ENCODE data around the gene EIF2B2. TPM values are rescaled to one million over a fixed set of nuclear protein-coding genes. Genes with fewer than 3 reads are reported as not detected.

EIF2B2 gene
- polyA plus RNA-seq, 1 of the 3 experiments (the other 2 are of a cell fraction), result 125 TPM

DNA sequence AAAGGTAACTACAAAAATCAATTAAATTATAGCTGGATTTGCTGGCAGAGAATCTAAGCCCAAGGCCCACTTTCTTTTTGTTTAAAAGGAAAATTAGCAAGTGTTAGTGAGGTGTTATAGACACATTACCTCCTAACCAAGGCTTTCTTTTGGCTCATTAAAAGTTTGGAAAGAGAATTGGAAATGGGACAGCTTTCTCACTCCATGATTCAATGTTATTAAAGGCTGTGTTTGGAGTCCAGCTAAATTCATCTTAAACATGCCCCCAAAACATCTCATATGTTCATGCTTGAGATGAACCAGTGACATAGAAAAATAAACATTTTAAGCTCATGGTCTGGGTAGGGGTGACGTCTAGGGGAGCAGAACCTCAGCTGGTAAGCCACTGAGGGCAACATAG is 33.9 kb upstream of the EIF2B2 start:
- Histone ChIP-seq H4K20me1 (ENCODE audit: insufficient read depth) (no peaks in the 10 kb centered on the region), H3K79me2 (ENCODE audit: insufficient read depth) (no peaks in the 10 kb centered on the region), H3K9me3 (no peaks in the 10 kb centered on the region), H3K36me3 (replicated peaks in 1 of 2; ENCODE audit: control insufficient read depth in 1 of 2, insufficient read depth in 2 of 2, low read length in 1 of 2) (no peaks in the 10 kb centered on the region), H3K27me3 (ENCODE audit: insufficient read depth) (no peaks in the 10 kb centered on the region), H3K4me1 (ENCODE audit: control insufficient read depth in 1 of 2, insufficient read depth in 2 of 2, low read depth in 1 of 2, low read length in 1 of 2) (peaks cover 0 to 18% of the 10 kb centered on the region in 2 experiments; a peak in 1 of 4 replicates), H3K4me3 (ENCODE audit: low read depth in 2 of 2, low read length in 1 of 2) (no peak overlapping the region), H3K4me2 (no peak overlapping the region), H3K9ac (no peak overlapping the region), H3F3A (replicated peaks; ENCODE audit: insufficient read depth) (peaks cover 10% of the 10 kb centered on the region), H2AFZ (ENCODE audit: low read depth) (no peak overlapping the region), H3K27ac (ENCODE audit: low read depth in 2 of 2, low read length in 1 of 2) (no peak overlapping the region), H3K9me2 (no peaks in the 10 kb centered on the region)
- TF ChIP-seq, protein P1, sequence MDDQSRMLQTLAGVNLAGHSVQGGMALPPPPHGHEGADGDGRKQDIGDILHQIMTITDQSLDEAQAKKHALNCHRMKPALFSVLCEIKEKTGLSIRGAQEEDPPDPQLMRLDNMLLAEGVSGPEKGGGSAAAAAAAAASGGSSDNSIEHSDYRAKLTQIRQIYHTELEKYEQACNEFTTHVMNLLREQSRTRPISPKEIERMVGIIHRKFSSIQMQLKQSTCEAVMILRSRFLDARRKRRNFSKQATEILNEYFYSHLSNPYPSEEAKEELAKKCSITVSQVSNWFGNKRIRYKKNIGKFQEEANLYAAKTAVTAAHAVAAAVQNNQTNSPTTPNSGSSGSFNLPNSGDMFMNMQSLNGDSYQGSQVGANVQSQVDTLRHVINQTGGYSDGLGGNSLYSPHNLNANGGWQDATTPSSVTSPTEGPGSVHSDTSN (IDR thresholded peaks at IDR 0.05), result no peak
- TF ChIP-seq FOXJ3 (CRISPR knock-in tag; IDR thresholded peaks at IDR 0.05) (no peak), YY1 (IDR thresholded peaks at IDR 0.05; ENCODE audit: low read depth) (no peak)
- no peak for DNase-seq
- ChIA-PET POLR2A (no interaction called here), CTCF (interaction anchor here (0.7 to 1.0 kb wide), 3 partner anchors 9 to 108 kb away, joined by 3 read pairs; no protein-coding TSS in a partner anchor)
- WGBS (ENCODE audit: low lambda C conversion rate), result 83% methylated on average over 1 of the region's 1 CpG

GRCh38 chr14:74973003-74973653 is 29.6 kb upstream of the EIF2B2 start:
- H2AFZ ChIP-seq (ENCODE audit: low read depth), result no peak overlapping the region; the same call in 1 of the 2 replicates
- H3K9me2 ChIP-seq, result no peaks in the 10 kb centered on the region
- H3K79me2 ChIP-seq (ENCODE audit: insufficient read depth), result no peaks in the 10 kb centered on the region
- no peak overlapping the region for H3K4me2 ChIP-seq
- H3K27ac ChIP-seq (ENCODE audit: low read depth in 2 of 2, low read length in 1 of 2), result peak overlapping the region in 1 of 2 experiments; percentile 31; a peak in 1 of 4 replicates
- no peaks in the 10 kb centered on the region for H4K20me1 ChIP-seq (ENCODE audit: insufficient read depth)
- peaks cover 0 to 52% of the 10 kb centered on the region in 2 experiments; a peak in 1 of 4 replicates for H3K4me1 ChIP-seq (ENCODE audit: control insufficient read depth in 1 of 2, insufficient read depth in 2 of 2, low read depth in 1 of 2, low read length in 1 of 2)
- peak; percentile 47 for DNase-seq
- CTCF ChIA-PET, result interaction anchor here (1.5 kb wide), 1 partner anchor 8 kb away, joined by 3 read pairs; no protein-coding TSS in a partner anchor
- no peaks in the 10 kb centered on the region for H3K9me3 ChIP-seq
- H3K36me3 ChIP-seq (replicated peaks in 1 of 2; ENCODE audit: control insufficient read depth in 1 of 2, insufficient read depth in 2 of 2, low read length in 1 of 2), result no peaks in the 10 kb centered on the region
- no peaks in the 10 kb centered on the region for H3K27me3 ChIP-seq (ENCODE audit: insufficient read depth)
- H3K9ac ChIP-seq, result no peak overlapping the region
- POLR2A ChIA-PET, result no interaction called here
- no peaks in the 10 kb centered on the region for H3F3A ChIP-seq (replicated peaks; ENCODE audit: insufficient read depth)
- WGBS (ENCODE audit: low lambda C conversion rate), result 100% methylated on average over 1 of the region's 15 CpGs
- TF ChIP-seq RCOR1 (IDR thresholded peaks at IDR 0.05; ENCODE audit: low read length), result no peak
- TF ChIP-seq, protein P2, sequence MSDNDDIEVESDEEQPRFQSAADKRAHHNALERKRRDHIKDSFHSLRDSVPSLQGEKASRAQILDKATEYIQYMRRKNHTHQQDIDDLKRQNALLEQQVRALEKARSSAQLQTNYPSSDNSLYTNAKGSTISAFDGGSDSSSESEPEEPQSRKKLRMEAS (IDR thresholded peaks at IDR 0.05; ENCODE audit: low read depth), result peak; percentile 76
- TF ChIP-seq NFIC (IDR thresholded peaks at IDR 0.05; ENCODE audit: borderline replicate concordance), result no peak
- H3K4me3 ChIP-seq (ENCODE audit: low read depth in 2 of 2, low read length in 1 of 2), result no peak overlapping the region

DNA sequence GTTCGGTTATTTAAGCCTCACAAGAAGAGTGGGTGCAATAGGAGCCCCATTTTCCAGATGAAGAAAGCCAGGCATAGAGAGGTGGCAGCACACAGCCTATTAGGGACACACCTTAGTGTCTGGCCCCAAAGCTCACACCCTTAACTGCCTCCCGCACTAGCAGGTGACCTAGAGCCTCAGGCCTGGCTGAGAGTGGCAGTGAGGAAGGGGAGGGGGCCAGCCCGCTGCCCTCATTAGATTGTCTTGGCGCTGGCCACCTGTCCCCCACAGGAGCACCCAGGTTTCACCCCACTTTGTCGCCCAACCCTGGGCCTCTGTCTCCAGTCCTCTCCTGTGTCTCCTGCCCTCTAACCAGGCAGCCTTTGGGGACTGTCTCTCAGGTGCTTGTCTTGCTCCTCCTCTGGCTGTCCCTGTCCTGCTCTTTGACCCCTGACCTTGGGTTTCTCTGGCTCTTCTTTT is 28.8 kb upstream of the EIF2B2 start:
- no peaks in the 10 kb centered on the region for H4K20me1 ChIP-seq (ENCODE audit: insufficient read depth)
- H3K9me2 ChIP-seq, result no peaks in the 10 kb centered on the region
- no peaks in the 10 kb centered on the region for H3K9me3 ChIP-seq
- H3K36me3 ChIP-seq (replicated peaks in 1 of 2; ENCODE audit: control insufficient read depth in 1 of 2, insufficient read depth in 2 of 2, low read length in 1 of 2), result no peaks in the 10 kb centered on the region
- no peak for DNase-seq
- 83% methylated on average over 1 of the region's 5 CpGs for WGBS (ENCODE audit: low lambda C conversion rate)
- ChIA-PET CTCF (interaction anchor here (0.8 to 1.5 kb wide), 5 partner anchors 9 to 51 kb away, joined by 3 to 4 read pairs (median 3); partner anchors contain the start of gene RPS6KL1), POLR2A (no interaction called here)
- H3F3A ChIP-seq (replicated peaks; ENCODE audit: insufficient read depth), result no peaks in the 10 kb centered on the region
- no peak overlapping the region for H2AFZ ChIP-seq (ENCODE audit: low read depth)
- H3K79me2 ChIP-seq (ENCODE audit: insufficient read depth), result no peaks in the 10 kb centered on the region
- H3K27me3 ChIP-seq (ENCODE audit: insufficient read depth), result no peaks in the 10 kb centered on the region
- H3K4me2 ChIP-seq, result no peak overlapping the region
- TF ChIP-seq NFIC (IDR thresholded peaks at IDR 0.05; ENCODE audit: borderline replicate concordance), result no peak
- no peak overlapping the region for H3K9ac ChIP-seq
- no peak overlapping the region; a peak in 1 of 4 replicates for H3K27ac ChIP-seq (ENCODE audit: low read depth in 2 of 2, low read length in 1 of 2)
- H3K4me1 ChIP-seq (ENCODE audit: control insufficient read depth in 1 of 2, insufficient read depth in 2 of 2, low read depth in 1 of 2, low read length in 1 of 2), result peaks cover 4 to 60% of the 10 kb centered on the region in 2 experiments; a peak in 2 of 4 replicates
- H3K4me3 ChIP-seq (ENCODE audit: low read depth in 2 of 2, low read length in 1 of 2), result no peak overlapping the region

Measured in SK-N-SH (cell line).